HG02759 (cell line): Measurements from ENCODE around the gene MAP4K3.
A peak's percentile ranks its signal among the peaks of the same experiment; 100 is the strongest.

ENCODE experiments used
- ATAC-seq: cut with Tn5 transposase; IDR thresholded peaks from one replicate; pipeline ENCODE4 v1.9.1; 2021; ENCODE audit warnings: mild to moderate bottlenecking, moderate library complexity; ENCODE audit not compliant: unreplicated experiment

MAP4K3 gene

GRCh38 chr2:39445934-39446333, 8.8 kb upstream of the MAP4K3 start:
- no peak for ATAC-seq

- no peak for ATAC-seq
Observed at GRCh38 chr2:39443009-39443408, 5.9 kb upstream of the MAP4K3 start.

GRCh38 chr2:39437522-39438296, 624 bp upstream of the MAP4K3 start:
- peak; percentile 37 for ATAC-seq

- no peak for ATAC-seq
Observed at GRCh38 chr2:39435741-39436591, 1.1 kb downstream of the MAP4K3 start.

GRCh38 chr2:39435234-39435633, 1.9 kb downstream of the MAP4K3 start:
- no peak for ATAC-seq

GRCh38 chr2:39434233-39434897, 2.7 kb downstream of the MAP4K3 start:
- no peak for ATAC-seq

GRCh38 chr2:39433586-39434195, 3.4 kb downstream of the MAP4K3 start:
- no peak for ATAC-seq

- no peak for ATAC-seq
Observed at GRCh38 chr2:39432701-39433100, 4.4 kb downstream of the MAP4K3 start.

GRCh38 chr2:39431592-39432316, 5.3 kb downstream of the MAP4K3 start:
- no peak for ATAC-seq

- ATAC-seq, result no peak
Observed at GRCh38 chr2:39429746-39430145, 7.3 kb downstream of the MAP4K3 start.

GRCh38 chr2:39424951-39425350, 12.1 kb downstream of the MAP4K3 start:
- ATAC-seq, result no peak

- no peak for ATAC-seq
Observed at GRCh38 chr2:39422700-39423099, 14.4 kb downstream of the MAP4K3 start.

GRCh38 chr2:39421354-39421753, 15.7 kb downstream of the MAP4K3 start:
- ATAC-seq, result no peak

- no peak for ATAC-seq
Observed at GRCh38 chr2:39419282-39420223, 17.5 kb downstream of the MAP4K3 start.

- ATAC-seq, result no peak
Observed at GRCh38 chr2:39418491-39418890, 18.6 kb downstream of the MAP4K3 start.

GRCh38 chr2:39416140-39416539, 20.9 kb downstream of the MAP4K3 start:
- ATAC-seq, result no peak

GRCh38 chr2:39413063-39413737, 23.9 kb downstream of the MAP4K3 start:
- no peak for ATAC-seq

- no peak for ATAC-seq
Observed at GRCh38 chr2:39411181-39411944, 25.7 kb downstream of the MAP4K3 start.
